GM10248 (cell line): ENCODE measurements around the gene MAGEB10.

Experiments
- CTCF ChIA-PET: fragments of 300-600 bp; sonication (Branson Sonifier 250); formaldehyde crosslinking; extraction: SDS; loops from one replicate; lab custom pipeline; 2021; ENCODE audit warnings: antibody characterized with exemption; lab: Yijun Ruan, JAX
- POLR2A ChIA-PET: fragments of 350-650 bp; sonication (Branson Sonifier 250); formaldehyde crosslinking; extraction: SDS; loops from one replicate; lab custom pipeline; 2020; ENCODE audit warnings: antibody characterized with exemption; lab: Yijun Ruan, JAX
- DNase-seq: peaks from one replicate; pipeline ENCODE4 v3.0.0; 2012; ENCODE audit errors: extremely low spot score
- TF ChIP-seq, protein P1 (sequence below): IDR thresholded peaks from 2 replicates; pipeline ENCODE4 v1.5.1; 2012; ENCODE audit warnings: mild to moderate bottlenecking, low read depth; ENCODE audit errors: extremely low read depth, missing control alignments, control extremely low read depth

Gene MAGEB10

DNA sequence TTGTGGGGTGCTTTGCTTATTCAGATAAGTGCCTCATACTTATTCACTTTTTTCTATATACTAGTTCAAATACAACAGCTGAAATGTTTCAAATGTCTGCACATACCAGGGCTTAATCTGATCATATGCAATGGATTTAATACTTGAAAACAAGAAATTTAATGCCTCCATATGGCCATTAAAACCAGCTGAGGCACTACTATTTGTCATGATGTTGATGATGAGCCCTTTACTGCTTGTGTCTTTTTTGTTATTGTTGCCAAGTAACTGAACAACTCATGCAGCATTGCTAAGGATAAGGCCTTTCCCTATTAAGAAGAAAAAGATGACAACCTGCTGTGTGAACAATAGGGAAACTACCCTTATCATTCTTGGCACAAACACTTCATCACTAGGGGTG is 52.5 kb downstream of the MAGEB10 start:
- ChIA-PET CTCF (no interaction called here), POLR2A (no interaction called here)
- no peak for DNase-seq
- TF ChIP-seq, protein P1, sequence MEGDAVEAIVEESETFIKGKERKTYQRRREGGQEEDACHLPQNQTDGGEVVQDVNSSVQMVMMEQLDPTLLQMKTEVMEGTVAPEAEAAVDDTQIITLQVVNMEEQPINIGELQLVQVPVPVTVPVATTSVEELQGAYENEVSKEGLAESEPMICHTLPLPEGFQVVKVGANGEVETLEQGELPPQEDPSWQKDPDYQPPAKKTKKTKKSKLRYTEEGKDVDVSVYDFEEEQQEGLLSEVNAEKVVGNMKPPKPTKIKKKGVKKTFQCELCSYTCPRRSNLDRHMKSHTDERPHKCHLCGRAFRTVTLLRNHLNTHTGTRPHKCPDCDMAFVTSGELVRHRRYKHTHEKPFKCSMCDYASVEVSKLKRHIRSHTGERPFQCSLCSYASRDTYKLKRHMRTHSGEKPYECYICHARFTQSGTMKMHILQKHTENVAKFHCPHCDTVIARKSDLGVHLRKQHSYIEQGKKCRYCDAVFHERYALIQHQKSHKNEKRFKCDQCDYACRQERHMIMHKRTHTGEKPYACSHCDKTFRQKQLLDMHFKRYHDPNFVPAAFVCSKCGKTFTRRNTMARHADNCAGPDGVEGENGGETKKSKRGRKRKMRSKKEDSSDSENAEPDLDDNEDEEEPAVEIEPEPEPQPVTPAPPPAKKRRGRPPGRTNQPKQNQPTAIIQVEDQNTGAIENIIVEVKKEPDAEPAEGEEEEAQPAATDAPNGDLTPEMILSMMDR: no peak

DNA sequence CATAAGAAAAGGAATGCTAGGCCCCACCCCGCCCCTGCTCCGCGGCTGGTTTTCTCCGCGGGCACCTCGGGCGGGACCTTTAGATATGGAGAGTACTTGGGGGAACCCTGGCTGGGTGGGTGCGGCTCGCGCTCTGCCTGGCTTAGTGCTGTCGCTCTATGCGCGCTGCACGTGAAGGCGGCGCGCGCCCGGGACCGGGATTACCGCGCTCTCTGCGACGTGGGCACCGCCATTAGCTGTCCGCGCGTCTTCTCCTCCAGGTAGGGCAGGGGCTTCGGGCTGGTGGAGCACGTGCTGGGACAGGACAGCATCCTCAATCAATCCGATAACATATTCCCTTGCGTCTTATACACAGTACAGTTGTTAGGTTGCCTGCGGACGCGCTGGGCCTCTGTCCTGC is 56.0 kb downstream of the MAGEB10 start:
- ChIA-PET CTCF (no interaction called here), POLR2A (no interaction called here)
- TF ChIP-seq, protein P1: no peak
- no peak for DNase-seq
